ENCODE measurements around the gene DLG4.
A peak's percentile ranks its signal among the peaks of the same experiment; 100 is the strongest.
"Not testable (repeated sequence)": the region's sequence is repeated elsewhere in the genome, so short reads cannot be mapped to it uniquely, and the experiment has no call there.

Gene DLG4

GRCh38 chr17:7190276-7190917 is 29.2 kb downstream of the DLG4 start:
- no peak overlapping the region for H3K4me3 ChIP-seq (ENCODE audit: low read depth, low read length)
- no peak for TF ChIP-seq CTCF (IDR thresholded peaks at IDR 0.05; ENCODE audit: low read depth, low read length)

GRCh38 chr17:7186241-7186640 is 33.4 kb downstream of the DLG4 start:
- no peak overlapping the region for H3K4me3 ChIP-seq (ENCODE audit: low read depth, low read length)
- TF ChIP-seq CTCF (IDR thresholded peaks at IDR 0.05; ENCODE audit: low read depth, low read length): peak; percentile 23; the same call in 1 of the 2 replicates

GRCh38 chr17:7184647-7185046 is 35.0 kb downstream of the DLG4 start:
- no peak overlapping the region for H3K4me3 ChIP-seq (ENCODE audit: low read depth, low read length)
- TF ChIP-seq CTCF (IDR thresholded peaks at IDR 0.05; ENCODE audit: low read depth, low read length): no peak

GRCh38 chr17:7184091-7184488 is 35.5 kb downstream of the DLG4 start:
- no peak overlapping the region for H3K4me3 ChIP-seq (ENCODE audit: low read depth, low read length)
- no peak for TF ChIP-seq CTCF (IDR thresholded peaks at IDR 0.05; ENCODE audit: low read depth, low read length)

GRCh38 chr17:7183433-7184090 is 36.1 kb downstream of the DLG4 start:
- no peak for TF ChIP-seq CTCF (IDR thresholded peaks at IDR 0.05; ENCODE audit: low read depth, low read length)
- no peak overlapping the region for H3K4me3 ChIP-seq (ENCODE audit: low read depth, low read length)

- H3K4me3 ChIP-seq (ENCODE audit: low read depth, low read length): not testable (repeated sequence)
Observed at GRCh38 chr17:7182101-7182500, 37.5 kb downstream of the DLG4 start.

GRCh38 chr17:7179317-7180254 is 40.0 kb downstream of the DLG4 start, which contains the start of gene ASGR1:
Gene ASGR1, minus strand, starts transcription at chr17:7179370. Its CDS starts 807 bp downstream, at chr17:7178563.
- peak within 1 kb of the TSS; percentile 65 for H3K4me3 ChIP-seq (ENCODE audit: low read depth, low read length)
- TF ChIP-seq CTCF (IDR thresholded peaks at IDR 0.05; ENCODE audit: low read depth, low read length): no peak

Data from WI38 (cell line).